HG03571 (cell line): Measurements from ENCODE around the gene SMC6.

ENCODE experiments used
- ATAC-seq: cut with Tn5 transposase; IDR thresholded peaks from one replicate; pipeline ENCODE4 v1.9.1; 2021; ENCODE audit not compliant: unreplicated experiment

SMC6 gene

DNA sequence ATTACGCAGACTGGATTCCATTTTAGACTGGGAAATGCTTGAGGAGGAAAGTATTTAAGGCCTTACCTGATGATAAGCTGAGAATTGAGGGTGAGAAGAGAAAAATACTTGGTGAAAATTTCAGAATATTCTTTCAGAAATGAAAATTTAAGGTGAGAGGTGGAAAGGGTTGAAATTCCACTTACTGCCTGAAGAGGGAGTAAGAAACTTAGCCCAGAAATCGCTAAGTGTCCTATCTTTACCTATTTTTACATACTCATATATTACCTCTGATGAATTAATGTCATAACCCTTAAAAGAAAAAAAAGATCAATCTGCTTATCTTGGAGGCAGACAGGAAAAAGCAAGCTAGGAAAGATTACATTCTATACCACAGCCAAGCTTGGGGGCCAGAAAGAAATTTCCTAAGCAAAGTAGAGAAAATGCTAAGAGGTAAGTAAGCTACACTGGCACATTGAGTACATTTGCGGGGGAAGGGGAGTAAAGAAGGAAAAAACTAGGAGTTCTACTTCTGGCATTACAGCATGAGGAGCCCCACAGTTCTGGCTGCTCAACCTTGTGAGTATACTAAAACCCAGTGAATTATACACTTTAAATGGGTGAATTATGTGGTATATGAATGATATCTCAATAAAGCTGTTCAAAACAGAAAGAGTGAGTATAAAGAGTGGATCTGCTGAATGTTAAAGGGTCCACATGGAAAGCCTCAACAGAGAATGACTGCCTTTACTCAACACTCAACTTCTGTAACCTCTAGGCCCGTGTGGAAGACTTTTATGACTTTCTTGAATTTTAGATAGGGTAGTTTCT, 33.8 kb downstream of the SMC6 start:
- ATAC-seq, result no peak

DNA sequence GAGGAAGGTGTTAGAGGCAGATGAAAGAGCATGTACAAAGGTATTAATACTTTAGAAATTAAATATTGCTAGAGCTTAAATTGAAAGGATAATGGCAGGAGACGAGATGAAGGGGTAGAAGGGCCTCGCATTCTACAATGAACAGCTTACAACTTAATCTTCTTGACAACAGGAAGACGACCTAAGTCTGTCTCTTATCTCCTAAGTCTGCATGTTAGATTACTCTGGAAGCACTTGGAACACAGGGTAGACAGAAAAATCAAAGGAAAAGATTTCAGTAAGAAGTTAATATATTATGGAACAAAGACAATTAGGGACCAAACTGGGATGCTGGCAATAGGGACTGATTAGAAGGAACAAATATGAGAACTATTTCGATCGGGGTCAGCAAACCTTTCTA, 34.9 kb downstream of the SMC6 start:
- no peak for ATAC-seq

- ATAC-seq, result no peak
Measured at GRCh38 chr2:17717666-17718065, 35.9 kb downstream of the SMC6 start.

DNA sequence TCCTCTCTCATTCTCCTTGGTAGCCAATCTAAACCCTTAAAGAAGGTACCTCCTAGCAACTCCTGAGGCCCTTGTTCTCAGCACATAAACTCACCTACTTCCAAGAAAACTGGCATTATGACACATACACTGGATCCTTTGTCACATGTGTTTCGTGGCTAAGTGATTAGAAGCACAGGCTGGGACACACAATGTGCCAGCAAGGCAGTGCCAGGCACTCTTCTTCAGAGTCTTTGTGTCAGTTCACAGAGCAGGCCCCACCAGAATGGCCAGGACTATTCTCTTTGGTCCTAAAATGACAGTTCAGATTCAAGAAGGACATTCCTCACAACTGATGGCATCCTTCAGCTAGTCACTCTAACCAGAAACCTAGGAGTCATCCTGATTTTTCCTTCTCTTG, 40.3 kb downstream of the SMC6 start:
- no peak for ATAC-seq

DNA sequence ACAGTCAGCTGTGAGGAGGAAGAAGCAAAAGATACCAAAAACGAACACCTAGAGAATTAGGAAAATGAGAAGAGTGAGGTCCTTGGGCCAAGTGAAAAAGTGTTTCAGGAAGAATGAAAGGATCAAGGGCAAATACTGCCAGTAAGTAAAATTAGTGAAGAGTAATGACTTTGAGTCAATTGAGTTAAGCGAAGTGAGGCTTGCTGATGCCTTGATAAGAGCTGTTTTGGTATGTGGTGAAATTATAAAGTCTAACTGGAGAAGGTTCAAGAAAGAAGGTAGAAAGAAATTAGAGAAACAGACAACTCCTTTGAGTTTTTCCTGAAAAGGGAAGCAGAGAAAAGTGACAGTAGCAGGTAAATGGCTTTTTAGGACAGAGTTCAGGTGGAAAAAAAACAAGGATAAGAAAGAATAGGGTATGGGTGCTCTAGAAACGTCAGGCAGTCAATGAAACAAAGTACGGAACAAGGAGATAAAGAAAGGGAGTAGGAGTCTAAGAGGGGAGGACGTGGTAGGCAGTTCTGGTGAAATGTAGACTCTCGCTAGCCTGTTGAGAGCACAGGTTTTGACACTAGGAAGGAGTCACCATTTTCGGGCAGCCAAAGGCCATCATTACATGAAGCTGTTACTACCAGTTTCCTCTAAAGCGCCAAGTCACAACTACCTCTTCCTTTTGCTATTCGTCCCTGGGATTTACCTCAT, 42.9 kb downstream of the SMC6 start:
- ATAC-seq, result no peak

DNA sequence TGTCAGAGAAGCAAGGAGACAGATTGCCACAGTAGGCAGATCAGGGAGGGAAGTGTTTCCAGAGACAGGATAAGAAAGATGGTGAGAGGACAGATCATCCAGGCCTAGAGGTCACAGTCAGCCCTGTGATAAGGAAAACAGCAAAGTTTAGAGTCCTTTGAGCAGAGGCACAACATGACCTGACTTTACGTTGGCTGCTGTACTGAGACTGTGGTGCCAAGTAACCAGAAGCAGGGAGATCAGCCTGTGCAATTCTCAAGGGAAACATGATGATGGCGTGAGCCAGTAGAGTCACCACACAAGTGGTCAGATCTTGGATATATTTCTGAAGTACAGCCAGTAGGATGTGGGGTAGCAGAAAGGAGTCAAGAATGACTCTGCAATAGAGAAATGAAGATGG, 43.7 kb downstream of the SMC6 start:
- ATAC-seq, result no peak

DNA sequence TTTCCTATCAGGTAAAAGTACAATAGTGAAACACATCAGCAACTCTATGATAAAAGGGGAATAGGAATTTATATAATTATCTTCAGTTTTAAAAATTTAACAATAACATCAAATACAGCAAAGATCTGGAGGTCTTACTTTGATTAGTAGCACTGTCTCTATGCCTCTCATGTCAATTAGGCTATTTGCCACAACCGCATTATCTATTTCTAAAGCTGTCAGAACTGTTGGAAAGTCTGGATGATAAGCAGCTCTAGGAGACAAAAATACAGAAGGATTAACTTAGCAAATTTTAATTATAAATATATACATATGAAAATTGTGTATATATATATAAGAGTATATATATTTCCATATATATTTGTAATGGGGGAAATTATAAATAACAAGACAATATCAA, 45.1 kb downstream of the SMC6 start:
- ATAC-seq, result no peak

- ATAC-seq, result no peak
Measured at GRCh38 chr2:17706845-17707244, 46.8 kb downstream of the SMC6 start.

DNA sequence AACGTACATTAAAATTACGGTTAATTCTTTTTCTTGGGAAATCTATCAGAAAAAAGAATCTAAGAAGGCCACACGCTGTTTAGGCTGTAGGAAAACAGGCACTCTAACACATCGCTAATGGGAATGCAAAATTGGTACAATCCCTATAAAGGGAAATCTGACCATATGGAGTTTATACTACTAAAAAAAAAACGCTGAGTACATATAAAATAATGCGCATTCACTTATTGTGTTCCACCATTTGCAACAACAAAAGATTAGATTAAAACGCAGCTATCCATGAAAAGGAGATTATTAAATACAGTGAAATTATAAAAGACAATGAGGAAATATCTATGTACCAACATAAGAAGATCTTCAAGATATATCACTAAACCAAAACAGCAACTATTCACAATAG, 62.8 kb downstream of the SMC6 start:
- no peak for ATAC-seq

DNA sequence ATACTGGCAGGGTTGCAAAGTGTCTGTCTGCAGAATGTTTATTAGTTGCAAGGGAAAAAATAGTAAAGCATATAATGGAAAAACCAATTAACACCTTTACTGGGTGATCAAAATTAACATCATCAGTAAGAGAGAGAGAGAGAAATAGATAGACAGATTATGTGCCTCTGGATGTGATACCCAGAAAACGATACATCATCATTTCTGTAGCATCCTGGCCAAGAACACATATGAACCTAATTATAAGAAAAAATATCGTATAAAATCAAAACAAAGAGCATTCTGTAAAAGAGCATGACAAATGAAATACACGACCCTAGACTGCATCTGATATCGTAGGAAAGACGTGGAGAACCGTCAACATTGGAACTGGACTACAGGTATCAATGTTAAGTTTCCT, 64.6 kb downstream of the SMC6 start:
- no peak for ATAC-seq

DNA sequence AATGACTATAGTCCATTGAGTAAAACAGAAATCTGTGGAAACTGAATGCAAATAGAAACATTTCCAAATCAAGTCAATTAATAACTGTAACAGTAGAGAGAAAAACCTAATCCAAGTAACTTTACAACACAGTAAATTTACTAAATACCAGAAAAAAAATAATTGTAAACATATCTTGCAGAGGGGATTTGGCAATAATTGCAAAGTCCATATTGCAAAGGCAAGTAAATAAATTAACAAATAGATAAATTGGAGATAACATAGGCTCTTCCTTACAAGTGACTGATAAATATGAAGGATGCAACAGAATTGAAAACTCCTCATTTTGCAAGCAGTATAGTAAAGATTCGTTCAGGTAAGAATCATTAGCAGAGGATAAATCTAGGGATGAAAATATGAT, 65.0 kb downstream of the SMC6 start:
- ATAC-seq, result no peak

DNA sequence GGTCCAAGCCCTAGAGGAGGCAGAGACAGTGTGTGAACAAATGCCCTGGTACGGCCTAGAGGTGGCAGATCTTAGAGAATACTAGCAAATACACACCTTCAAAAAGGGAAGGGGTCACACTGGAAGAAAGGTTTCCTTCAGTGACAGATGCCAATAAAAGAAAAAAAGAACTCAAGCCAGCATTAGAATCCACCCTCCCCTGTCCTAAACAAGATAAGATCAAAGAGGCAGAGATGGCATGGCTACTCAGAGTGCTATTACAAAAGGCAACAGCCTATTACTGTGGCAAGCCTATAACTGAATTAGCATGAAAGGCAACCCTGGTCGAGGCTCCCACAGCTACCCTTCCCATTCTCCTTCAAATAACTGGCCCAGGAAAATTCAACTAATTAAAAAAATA, 69.6 kb downstream of the SMC6 start:
- no peak for ATAC-seq

- no peak for ATAC-seq
Measured at GRCh38 chr2:17682098-17682857, 71.3 kb downstream of the SMC6 start.

GRCh38 chr2:17680119-17680518, 73.5 kb downstream of the SMC6 start:
- no peak for ATAC-seq

GRCh38 chr2:17674817-17675216, 78.8 kb downstream of the SMC6 start:
- ATAC-seq, result no peak

DNA sequence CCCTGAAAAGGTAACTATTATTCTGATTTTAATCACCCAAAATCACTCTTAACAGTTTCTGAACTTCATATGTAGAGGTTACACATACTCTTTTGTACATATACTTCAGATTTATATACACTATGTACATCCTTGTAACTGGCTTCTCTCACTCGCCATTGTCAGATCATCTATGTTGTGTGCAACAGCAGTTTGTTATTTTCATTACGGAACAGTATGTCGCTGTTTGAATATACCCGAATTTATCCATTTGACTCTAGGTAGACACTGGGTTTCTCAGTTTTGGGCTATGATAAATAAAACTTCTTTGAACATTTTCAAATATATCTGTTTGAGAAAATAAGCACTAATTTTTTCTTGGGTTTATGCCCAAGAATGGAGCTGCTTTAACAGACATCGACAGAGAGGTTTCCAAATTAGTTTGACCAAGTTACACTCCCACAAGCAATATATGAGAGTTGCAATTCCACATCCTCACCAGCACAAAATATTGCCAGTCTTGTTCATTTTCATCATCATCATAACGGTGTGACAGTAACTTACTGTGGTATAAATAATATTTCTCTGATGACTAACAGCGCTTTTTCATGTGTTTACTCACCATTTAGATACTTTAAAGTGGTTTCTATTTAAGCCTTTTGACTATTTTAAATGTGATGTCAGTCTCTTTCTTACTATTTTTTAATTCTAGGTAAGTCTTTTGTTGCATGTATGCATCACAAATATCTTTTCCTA, 80.9 kb downstream of the SMC6 start:
- no peak for ATAC-seq

GRCh38 chr2:17667898-17668297, 85.7 kb downstream of the SMC6 start:
- ATAC-seq, result no peak

GRCh38 chr2:17664534-17664933, 89.1 kb downstream of the SMC6 start:
- no peak for ATAC-seq

DNA sequence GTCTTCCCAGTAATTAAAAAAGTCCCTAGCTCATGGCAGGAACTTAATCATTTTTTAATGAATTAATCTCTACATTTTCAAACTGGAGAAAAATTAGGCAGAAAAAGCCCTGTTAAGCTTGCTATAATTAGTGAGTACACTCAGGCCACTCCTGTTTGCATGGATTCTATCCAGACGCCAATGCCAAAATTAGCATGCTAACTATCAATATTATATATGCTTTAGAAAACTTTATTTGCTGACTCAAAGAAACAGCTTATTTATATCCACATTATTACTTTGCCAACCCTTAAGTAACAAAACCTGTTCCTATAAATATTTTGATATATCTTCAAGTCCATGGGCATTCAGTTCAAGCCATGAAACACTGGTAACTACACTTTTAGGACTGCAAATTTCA, 90.9 kb downstream of the SMC6 start:
- no peak for ATAC-seq

DNA sequence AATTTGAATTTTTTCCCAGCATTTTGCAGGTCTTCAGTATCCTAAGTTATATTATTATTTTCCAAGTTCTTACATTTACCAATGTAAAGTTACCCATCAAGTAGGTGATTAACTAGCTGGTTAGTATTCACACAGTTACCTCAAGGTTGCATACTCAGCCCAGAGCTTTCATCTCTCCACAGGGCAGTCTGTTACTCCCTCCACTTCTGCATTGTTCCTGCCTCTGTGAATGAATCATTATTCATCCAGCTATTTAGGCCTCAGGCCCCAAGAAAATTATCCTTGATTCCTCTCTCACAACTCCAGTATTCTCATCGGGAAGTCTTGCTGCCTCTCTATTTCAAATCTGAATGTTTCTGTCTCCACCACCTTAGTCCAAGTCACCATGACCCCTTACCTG, 92.2 kb downstream of the SMC6 start:
- ATAC-seq, result no peak

GRCh38 chr2:17660219-17660618, 93.4 kb downstream of the SMC6 start:
- no peak for ATAC-seq
